Central memory CD8-positive, alpha-beta T cell (primary cell): Measurements from ENCODE around the gene TINCR.

Source experiments
- ATAC-seq: fragments of 150-1000 bp; cut with Tn5 transposase; replicated peaks from 2 replicates; pipeline ENCODE4 v1.10.0; 2022; ENCODE audit warnings: mild to moderate bottlenecking, moderate FRiP score, moderate number of reproducible peaks; ENCODE audit not compliant: poor library complexity, severe bottlenecking; ENCODE audit errors: extremely low read depth
- DNase-seq, 2 donors: peaks; one replicate each; pipeline ENCODE4 v3.0.0; 2021; ENCODE audit warnings: low spot score in 2 of 2
- H3K27ac Mint-ChIP-seq: one replicate; pipeline ENCODE4 v1.8.0; 2022; ENCODE audit warnings: low read depth, mild to moderate bottlenecking, moderate library complexity, mixed read lengths
- H3K27me3 Mint-ChIP-seq: one replicate; pipeline ENCODE4 v1.8.0; 2022; ENCODE audit warnings: mixed read lengths
- H3K36me3 Mint-ChIP-seq: one replicate; pipeline ENCODE4 v1.8.0; 2022; ENCODE audit warnings: mild to moderate bottlenecking, moderate library complexity, mixed read lengths; ENCODE audit not compliant: insufficient read depth
- H3K4me1 Mint-ChIP-seq: one replicate; pipeline ENCODE4 v1.8.0; 2022; ENCODE audit warnings: mixed read lengths
- H3K4me3 Mint-ChIP-seq: one replicate; pipeline ENCODE4 v1.8.0; 2022; ENCODE audit warnings: mild to moderate bottlenecking, moderate library complexity, mixed read lengths
- H3K9me3 Mint-ChIP-seq: one replicate; pipeline ENCODE4 v1.8.0; 2022; ENCODE audit warnings: mixed read lengths

The TINCR gene

DNA sequence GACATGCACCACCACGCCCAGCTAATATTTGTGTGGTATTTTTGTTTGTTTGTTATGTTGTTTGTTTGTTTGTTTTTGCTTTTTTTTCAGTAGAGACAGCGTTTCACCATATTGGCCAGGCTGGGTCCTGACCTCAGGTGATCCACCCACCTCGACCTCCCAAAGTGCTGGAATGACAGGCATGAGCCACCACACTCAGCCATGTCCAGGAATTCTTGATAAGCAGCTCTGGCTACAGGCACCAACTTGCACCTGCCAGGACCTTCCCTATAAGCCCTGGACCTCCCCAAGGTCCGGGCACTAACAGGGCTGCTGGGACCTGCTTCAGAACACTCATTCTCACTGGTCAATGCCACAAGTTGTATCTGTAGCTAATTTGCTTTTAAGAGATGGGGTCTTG is 48.7 kb downstream of the TINCR start:
- Mint-ChIP-seq H3K27me3 (peaks cover 41% of the 10 kb centered on the region), H3K27ac (no peak overlapping the region), H3K4me1 (no peaks in the 10 kb centered on the region), H3K9me3 (peaks cover 12% of the 10 kb centered on the region), H3K4me3 (no peak overlapping the region), H3K36me3 (peaks cover 2% of the 10 kb centered on the region)
- no peak for DNase-seq
- ATAC-seq = no peak

DNA sequence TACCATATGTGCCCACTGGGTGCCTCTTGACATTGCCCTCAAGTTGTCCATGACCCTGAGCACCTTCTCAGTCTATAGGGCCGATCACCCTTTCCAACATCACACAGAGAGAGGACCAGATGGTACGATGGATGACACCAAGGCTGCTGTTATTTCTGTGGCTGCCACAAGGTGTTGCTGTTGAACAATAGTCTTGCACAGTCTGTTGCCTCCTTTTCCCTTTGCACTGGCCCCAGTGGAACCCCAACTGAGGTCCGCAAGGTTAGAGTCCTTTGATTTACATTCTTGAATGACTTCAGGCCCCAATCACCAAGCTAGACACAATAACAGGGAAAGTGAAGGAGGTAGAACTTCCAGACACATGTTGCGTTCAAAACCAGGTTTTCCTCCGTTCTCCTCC is 52.0 kb downstream of the TINCR start:
- ATAC-seq (no peak), DNase-seq (no peak)
- no peak overlapping the region for H3K27ac Mint-ChIP-seq
- H3K4me1 Mint-ChIP-seq = no peaks in the 10 kb centered on the region
- H3K4me3 Mint-ChIP-seq = no peak overlapping the region
- H3K27me3 Mint-ChIP-seq = peaks cover 26% of the 10 kb centered on the region
- peaks cover 12% of the 10 kb centered on the region for H3K9me3 Mint-ChIP-seq
- H3K36me3 Mint-ChIP-seq = peaks cover 4% of the 10 kb centered on the region

- peaks cover 4% of the 10 kb centered on the region for H3K36me3 Mint-ChIP-seq
- DNase-seq = no peak
- peaks cover 9% of the 10 kb centered on the region for H3K9me3 Mint-ChIP-seq
- peaks cover 19% of the 10 kb centered on the region for H3K27me3 Mint-ChIP-seq
- H3K4me1 Mint-ChIP-seq = no peaks in the 10 kb centered on the region
- no peak for ATAC-seq
- H3K27ac Mint-ChIP-seq = no peak overlapping the region
- no peak overlapping the region for H3K4me3 Mint-ChIP-seq
These were observed 53.8 kb downstream of the TINCR start for GRCh38 chr19:5514001-5514400.

GRCh38 chr19:5512715-5513114 is 55.0 kb downstream of the TINCR start:
- H3K36me3 Mint-ChIP-seq = peaks cover 4% of the 10 kb centered on the region
- peaks cover 9% of the 10 kb centered on the region for H3K9me3 Mint-ChIP-seq

More at GRCh38 chr19:5512715-5513114, 55.0 kb downstream of the TINCR start:
- H3K4me3 Mint-ChIP-seq = no peak overlapping the region
- H3K4me1 Mint-ChIP-seq = no peaks in the 10 kb centered on the region
- no peak overlapping the region for H3K27ac Mint-ChIP-seq
- DNase-seq (no peak), ATAC-seq (no peak)
- peaks cover 10% of the 10 kb centered on the region for H3K27me3 Mint-ChIP-seq
